ENCODE data around the gene PLS3.
"Not testable (repeated sequence)": the region's sequence is repeated elsewhere in the genome, so short reads cannot be mapped to it uniquely, and the experiment has no call there.

The PLS3 gene

GRCh38 chrX:115616943-115617563, 56.1 kb downstream of the PLS3 start:
- DNase-seq: peak; percentile 4

GRCh38 chrX:115622534-115622933, 61.6 kb downstream of the PLS3 start:
- DNase-seq: no peak

GRCh38 chrX:115624916-115625315, 63.9 kb downstream of the PLS3 start:
- DNase-seq: no peak

- DNase-seq: no peak
Observed at GRCh38 chrX:115625572-115626301, 64.8 kb downstream of the PLS3 start.

GRCh38 chrX:115630204-115630603, 69.2 kb downstream of the PLS3 start:
- DNase-seq: no peak

GRCh38 chrX:115632455-115632854, 71.5 kb downstream of the PLS3 start:
- DNase-seq: no peak

GRCh38 chrX:115633397-115633796, 72.4 kb downstream of the PLS3 start:
- not testable (repeated sequence) for DNase-seq

GRCh38 chrX:115639334-115639880, 78.4 kb downstream of the PLS3 start:
- DNase-seq: no peak

GRCh38 chrX:115642311-115642710, 81.3 kb downstream of the PLS3 start:
- no peak for DNase-seq

GRCh38 chrX:115642895-115643530, 82.0 kb downstream of the PLS3 start:
- DNase-seq: no peak

GRCh38 chrX:115644397-115644796, 83.4 kb downstream of the PLS3 start:
- not testable (repeated sequence) for DNase-seq

- no peak for DNase-seq
Observed at GRCh38 chrX:115649461-115650063, 88.6 kb downstream of the PLS3 start.

- no peak for DNase-seq
Observed at GRCh38 chrX:115650449-115650848, 89.5 kb downstream of the PLS3 start.

GRCh38 chrX:115650916-115651315, 89.9 kb downstream of the PLS3 start:
- DNase-seq: no peak

- DNase-seq: no peak
Observed at GRCh38 chrX:115652221-115652620, 91.2 kb downstream of the PLS3 start.

- DNase-seq: no peak
Observed at GRCh38 chrX:115665122-115665521, 104.1 kb downstream of the PLS3 start.

- DNase-seq: peak; percentile 12
Observed at GRCh38 chrX:115679460-115679859, 118.5 kb downstream of the PLS3 start.

GRCh38 chrX:115687595-115687994, 126.6 kb downstream of the PLS3 start:
- DNase-seq: no peak

GRCh38 chrX:115689931-115690330, 129.0 kb downstream of the PLS3 start:
- DNase-seq: no peak

GRCh38 chrX:115690511-115691216, 129.7 kb downstream of the PLS3 start:
- DNase-seq: peak; percentile 33

- no peak for DNase-seq
Observed at GRCh38 chrX:115693476-115693875, 132.5 kb downstream of the PLS3 start.

GRCh38 chrX:115694028-115694427, 133.1 kb downstream of the PLS3 start:
- DNase-seq: no peak

GRCh38 chrX:115696039-115696438, 135.1 kb downstream of the PLS3 start:
- no peak for DNase-seq

Data from DMS79 (cell line).